SK-N-SH treated with all-trans-retinoic acid at 6 μM for 48 hours (cell line): ENCODE data around the gene UGGT1.

ENCODE experiments used
- ARNTL ChIP-seq: fragments of 450-650 bp; formaldehyde crosslinking; IDR thresholded peaks from 2 replicates; pipeline ENCODE4 v1.5.0; 2020; ENCODE audit warnings: low read depth, mild to moderate bottlenecking, moderate library complexity, borderline replicate concordance
- CSRNP3 ChIP-seq: fragments of 250-450 bp; sonication (Bioruptor Pico); IDR thresholded peaks from 2 replicates; pipeline ENCODE4 v1.5.1; 2021; ENCODE audit warnings: mild to moderate bottlenecking, moderate library complexity
- ESRRG ChIP-seq: fragments of 250-450 bp; sonication (Bioruptor Pico); IDR thresholded peaks from 2 replicates; pipeline ENCODE4 v1.6.1; 2021; ENCODE audit warnings: mild to moderate bottlenecking
- ISL1 ChIP-seq: fragments of 250-450 bp; sonication (Bioruptor Pico); IDR thresholded peaks from 2 replicates; pipeline ENCODE4 v2.1.2; 2022; ENCODE audit warnings: mild to moderate bottlenecking, moderate library complexity
- PATZ1 ChIP-seq: fragments of 250-450 bp; sonication (Bioruptor Pico); IDR thresholded peaks from 2 replicates; pipeline ENCODE4 v1.8.0; 2020; ENCODE audit warnings: mild to moderate bottlenecking, moderate library complexity, borderline replicate concordance
- RARB ChIP-seq: fragments of 250-450 bp; sonication (Bioruptor Pico); IDR thresholded peaks from 2 replicates; pipeline ENCODE4 v1.8.0; 2021; ENCODE audit warnings: mild to moderate bottlenecking, moderate library complexity
- SNAI2 ChIP-seq: fragments of 250-450 bp; sonication (Bioruptor Pico); IDR thresholded peaks from 2 replicates; pipeline ENCODE4 v1.5.0; 2020; ENCODE audit warnings: mild to moderate bottlenecking, moderate library complexity
- TOX ChIP-seq: fragments of 250-450 bp; sonication (Bioruptor Pico); IDR thresholded peaks from 2 replicates; pipeline ENCODE4 v1.8.0; 2021; ENCODE audit warnings: mild to moderate bottlenecking, moderate library complexity, borderline replicate concordance
- TSHZ2 ChIP-seq: fragments of 250-450 bp; sonication (Bioruptor Pico); IDR thresholded peaks from 2 replicates; pipeline ENCODE4 v1.5.0; 2020; ENCODE audit warnings: mild to moderate bottlenecking, moderate library complexity
- ZC3H10 ChIP-seq: fragments of 250-450 bp; sonication (Bioruptor Pico); IDR thresholded peaks from 2 replicates; pipeline ENCODE4 v1.5.1; 2021; ENCODE audit warnings: mild to moderate bottlenecking, moderate library complexity
- ZFP3 ChIP-seq: fragments of 250-450 bp; sonication (Bioruptor Pico); IDR thresholded peaks from 2 replicates; pipeline ENCODE4 v1.5.0; 2020; ENCODE audit warnings: mild to moderate bottlenecking, moderate library complexity
- ZFP30 ChIP-seq: fragments of 450-650 bp; formaldehyde crosslinking; IDR thresholded peaks from 2 replicates; pipeline ENCODE4 v1.5.0; 2022; ENCODE audit warnings: mild to moderate bottlenecking, moderate library complexity

DNA sequence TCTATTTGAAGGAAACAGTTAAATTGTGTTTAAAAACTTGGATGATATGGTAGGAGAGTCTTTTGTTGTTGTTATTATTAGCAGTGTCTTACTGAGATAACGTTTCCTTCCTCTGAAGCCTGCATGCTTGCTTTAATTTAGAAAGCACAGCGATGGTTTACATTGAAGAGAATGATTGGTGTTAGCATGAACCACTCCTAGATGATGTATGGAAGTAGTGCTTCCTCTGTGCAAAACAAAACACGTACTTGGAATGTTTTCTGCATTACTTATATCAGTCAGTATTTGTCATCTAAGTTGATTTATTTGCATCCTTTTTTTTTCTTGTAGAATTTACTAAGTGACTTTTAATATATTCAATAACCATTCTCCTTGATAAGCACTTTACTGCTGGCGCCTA, 89.0 kb downstream of the UGGT1 start:
- TF ChIP-seq RARB (CRISPR knock-in tag) (no peak), ESRRG (CRISPR knock-in tag) (no peak), PATZ1 (CRISPR knock-in tag) (no peak), ARNTL (no peak), ZC3H10 (CRISPR knock-in tag) (no peak), SNAI2 (no peak), ISL1 (CRISPR knock-in tag) (no peak), TOX (CRISPR knock-in tag) (no peak), ZFP3 (CRISPR knock-in tag) (no peak), ZFP30 (no peak), TSHZ2 (CRISPR knock-in tag) (no peak), CSRNP3 (CRISPR knock-in tag) (no peak)
